Psoas muscle (tissue), 8 donors: Measurements from ENCODE around the gene ROM1. TPM values are rescaled to one million over a fixed set of nuclear protein-coding genes. Genes with fewer than 3 reads are reported as not detected.
A peak's percentile ranks its signal among the peaks of the same experiment; 100 is the strongest.

ENCODE experiments used
- ATAC-seq, 4 donors: fragments of 200-7000 bp; cut with Tn5 transposase; one replicate each; pipeline ENCODE4 v1.9.1; 2020; ENCODE audit warnings: moderate library complexity in 3 of 4, mild to moderate bottlenecking in 2 of 4
- DNase-seq, 2 donors: peaks; one replicate each; pipeline ENCODE4 v3.0.0-alpha.2; 2020
- H3K27ac ChIP-seq: fragments of 200-600 bp; one replicate; pipeline ENCODE4 v1.8.0; 2022
- H3K27me3 ChIP-seq, 3 donors: fragments of 200-600 bp in 1 of 3; one replicate each; pipeline versions ENCODE4 v1.6.1 to v1.8.0; 2013 to 2022; ENCODE audit warnings: low read length in 2 of 3, mild to moderate bottlenecking in 2 of 3, moderate library complexity in 1 of 3; ENCODE audit not compliant: insufficient read depth in 3 of 3
- H3K36me3 ChIP-seq, 2 donors: fragments of 200-600 bp in 1 of 2; one replicate each; pipeline versions ENCODE4 v1.6.1 to v1.8.0; 2013 to 2022; ENCODE audit warnings: low read depth in 1 of 2, mild to moderate bottlenecking in 1 of 2, moderate library complexity in 1 of 2; ENCODE audit not compliant: insufficient read depth in 1 of 2
- H3K4me1 ChIP-seq: fragments of 200-600 bp; one replicate; pipeline ENCODE4 v1.8.0; 2022
- H3K4me3 ChIP-seq: fragments of 200-600 bp; one replicate; pipeline ENCODE4 v1.8.0; 2022; ENCODE audit warnings: mild to moderate bottlenecking
- H3K9me3 ChIP-seq: fragments of 200-600 bp; one replicate; pipeline ENCODE4 v1.8.0; 2022
- CTCF ChIP-seq: fragments of 200-600 bp; IDR thresholded peaks from one replicate; pipeline ENCODE4 v1.8.0; 2022; ENCODE audit warnings: antibody characterized with exemption
- WGBS, 3 donors: extraction: QIAGEN DNeasy Blood & Tissue Kit; methylation state at CpG; one replicate each; pipeline versions ENCODE4 v1.1.6 to v1.1.7; 2013; 5-methylcytosine and 5-hydroxymethylcytosine counted together
- intact Hi-C, 2 donors: fragments of 100-400 bp; cut with DNase I; formaldehyde crosslinking; loops; one replicate each; pipeline versions ENCODE4 v1.11.0 to v1.14.2; 2022
- polyA plus RNA-seq, 3 donors: library from polyadenylated mRNA; stranded (reverse); fragments of 200-250 nt; gene quantifications; one replicate each; pipeline ENCODE4 v1.2.3, GENCODE V29; 2013
- total RNA-seq, 4 donors: library from RNA; stranded (reverse); fragmentation: NEBNext Ultra II Directional in 2 of 4; extraction: Animal tissue kit (Norgen Biotek cat#: 25700) in 2 of 4; gene quantifications; one replicate each; pipeline versions ENCODE4 v1.2.1 to v1.2.4, GENCODE V29; 2021 to 2023
- donor health status: healthy with polysubstance abuse.
- donor health status: DM: no; HTN: no; CAD: no; lungs with moderate emphysema.
- donor health status: Bipolar disorder and iron deficiency.
- donor health status: healthy.
- donor health status: DM: yes; HTN: yes; CAD: no.
- donor health status: DM: no; HTN: no; CAD: no.
- donor health status: DM: no; HTN: no; CAD: no.
- donor health status: DM: yes; HTN: yes; CAD: no.

The ROM1 gene
- total and polyA plus RNA-seq, 7 donors: 2.0 to 5.5 (median 3.7) TPM

- ATAC-seq: peak; percentile 51 to 59 (median 56)
- H3K27ac ChIP-seq: peak overlapping the region; percentile 95
- H3K36me3 ChIP-seq: peaks cover 3 to 43% of the 10 kb centered on the region in 2 donors
- H3K9me3 ChIP-seq: no peaks in the 10 kb centered on the region
- no peak for TF ChIP-seq CTCF
- no peaks in the 10 kb centered on the region for H3K27me3 ChIP-seq
- 3% methylated on average over 36 of the region's 36 CpGs for WGBS, 3 donors
- peak overlapping the region; percentile 99 for H3K4me3 ChIP-seq
- peak in 1 of 2 donors; percentile 75 for DNase-seq
- H3K4me1 ChIP-seq: peaks cover 23% of the 10 kb centered on the region
- intact Hi-C loops: no loop called here
Observed at GRCh38 chr11:62664405-62665074, 51.5 kb downstream of the ROM1 start.

Other genes starting within 250 kb of the ROM1 start
- gene SCGB1A1, start 194.2 kb upstream of the ROM1 start, total RNA-seq: not detected
- under 1 TPM in 1 of 3 donors, not detected in 2; 0.35 TPM for gene SCGB1A1, start 194.2 kb upstream of the ROM1 start, polyA plus RNA-seq
- gene AHNAK, start 66.5 kb upstream of the ROM1 start, total RNA-seq: 100 to 1,000 TPM; 376 to 679 (median 425) TPM
- gene AHNAK, start 66.5 kb upstream of the ROM1 start, polyA plus RNA-seq: 100 to 1,000 TPM in 2 of 3 donors, 10 to 100 TPM in 1; 93.5 to 227 (median 206) TPM
- 1,000 to 10,000 TPM; 1,137 to 1,954 (median 1,509) TPM for gene EEF1G, start 39.4 kb upstream of the ROM1 start, total RNA-seq
- gene EEF1G, start 39.4 kb upstream of the ROM1 start, polyA plus RNA-seq: 1,000 to 10,000 TPM; 1,687 to 2,356 (median 2,243) TPM
- gene TUT1, start 21.7 kb upstream of the ROM1 start, total RNA-seq: 10 to 100 TPM; 14.3 to 23.7 (median 19.6) TPM
- 10 to 100 TPM; 12.1 to 15.5 (median 12.7) TPM for gene TUT1, start 21.7 kb upstream of the ROM1 start, polyA plus RNA-seq
- 10 to 100 TPM; 20.0 to 32.5 (median 28.6) TPM for gene MTA2, start 11.4 kb upstream of the ROM1 start, total RNA-seq
- gene MTA2, start 11.4 kb upstream of the ROM1 start, polyA plus RNA-seq: 10 to 100 TPM; 18.4 to 27.1 (median 26.9) TPM
- gene EML3, start 482 bp upstream of the ROM1 start, total RNA-seq: 10 to 100 TPM; 14.1 to 19.5 (median 16.9) TPM
- gene EML3, start 482 bp upstream of the ROM1 start, polyA plus RNA-seq: 10 to 100 TPM in 2 of 3 donors, 1 to 10 TPM in 1; 7.4 to 11.3 (median 11.1) TPM
- 10 to 100 TPM in 3 of 4 donors, 1 to 10 TPM in 1; 7.4 to 11.8 (median 11.0) TPM for gene B3GAT3, start 8.7 kb downstream of the ROM1 start, total RNA-seq
- 10 to 100 TPM; 11.7 to 37.6 (median 20.0) TPM for gene B3GAT3, start 8.7 kb downstream of the ROM1 start, polyA plus RNA-seq
- gene GANAB, start 33.4 kb downstream of the ROM1 start, total RNA-seq: 10 to 100 TPM; 59.7 to 62.2 (median 61.4) TPM
- 10 to 100 TPM; 34.3 to 64.6 (median 62.0) TPM for gene GANAB, start 33.4 kb downstream of the ROM1 start, polyA plus RNA-seq
- gene INTS5, start 40.0 kb downstream of the ROM1 start, total RNA-seq: 10 to 100 TPM; 13.5 to 20.6 (median 17.1) TPM
- 10 to 100 TPM in 1 of 3 donors, 1 to 10 TPM in 2; 8.1 to 19.9 (median 9.3) TPM for gene INTS5, start 40.0 kb downstream of the ROM1 start, polyA plus RNA-seq
- 10 to 100 TPM; 29.8 to 50.9 (median 50.2) TPM for gene C11orf98, start 52.0 kb downstream of the ROM1 start, total RNA-seq
- 100 to 1,000 TPM in 1 of 3 donors, 10 to 100 TPM in 2; 87.1 to 155 (median 93.1) TPM for gene C11orf98, start 52.0 kb downstream of the ROM1 start, polyA plus RNA-seq
- 10 to 100 TPM in 2 of 4 donors, 1 to 10 TPM in 2; 3.8 to 12.8 (median 9.4) TPM for gene CSKMT, start 52.1 kb downstream of the ROM1 start, total RNA-seq
- 10 to 100 TPM in 1 of 3 donors, 1 to 10 TPM in 2; 4.8 to 11.4 (median 7.8) TPM for gene CSKMT, start 52.1 kb downstream of the ROM1 start, polyA plus RNA-seq
- gene UQCC3, start 58.4 kb downstream of the ROM1 start, total RNA-seq: 1 to 10 TPM; 5.2 to 8.8 (median 7.1) TPM
- gene UQCC3, start 58.4 kb downstream of the ROM1 start, polyA plus RNA-seq: 10 to 100 TPM in 1 of 3 donors, 1 to 10 TPM in 2; 6.4 to 16.5 (median 8.6) TPM
- gene LBHD1, start 59.0 kb downstream of the ROM1 start, total RNA-seq: 1 to 10 TPM in 3 of 4 donors, under 1 TPM in 1; 0.74 to 3.2 (median 1.9) TPM
- gene LBHD1, start 59.0 kb downstream of the ROM1 start, polyA plus RNA-seq: 1 to 10 TPM in 2 of 3 donors, under 1 TPM in 1; 0.98 to 3.6 (median 1.6) TPM
- 100 to 1,000 TPM; 102 to 204 (median 149) TPM for gene UBXN1, start 65.8 kb downstream of the ROM1 start, total RNA-seq
- gene UBXN1, start 65.8 kb downstream of the ROM1 start, polyA plus RNA-seq: 100 to 1,000 TPM; 225 to 376 (median 295) TPM
- gene LRRN4CL, start 76.3 kb downstream of the ROM1 start, total RNA-seq: 1 to 10 TPM; 2.4 to 4.8 (median 3.8) TPM
- 1 to 10 TPM; 1.8 to 3.7 (median 2.8) TPM for gene LRRN4CL, start 76.3 kb downstream of the ROM1 start, polyA plus RNA-seq
- gene BSCL2, start 94.2 kb downstream of the ROM1 start, total RNA-seq: 10 to 100 TPM; 17.0 to 45.4 (median 29.0) TPM
- 100 to 1,000 TPM in 1 of 3 donors, 10 to 100 TPM in 2; 61.5 to 174 (median 63.5) TPM for gene BSCL2, start 94.2 kb downstream of the ROM1 start, polyA plus RNA-seq
- not detected for gene GNG3, start 94.4 kb downstream of the ROM1 start, total RNA-seq
- gene GNG3, start 94.4 kb downstream of the ROM1 start, polyA plus RNA-seq: under 1 TPM in 2 of 3 donors, not detected in 1; 0.10 to 0.39 TPM
- gene HNRNPUL2, start 114.2 kb downstream of the ROM1 start, total RNA-seq: 10 to 100 TPM; 27.2 to 39.7 (median 31.4) TPM
- gene HNRNPUL2, start 114.2 kb downstream of the ROM1 start, polyA plus RNA-seq: 10 to 100 TPM; 23.8 to 35.1 (median 25.0) TPM
- 10 to 100 TPM; 14.8 to 19.6 (median 16.4) TPM for gene TTC9C, start 115.2 kb downstream of the ROM1 start, total RNA-seq
- gene TTC9C, start 115.2 kb downstream of the ROM1 start, polyA plus RNA-seq: 10 to 100 TPM; 20.2 to 30.4 (median 28.2) TPM
- 1 to 10 TPM; 5.4 to 8.7 (median 6.5) TPM for gene ZBTB3, start 140.9 kb downstream of the ROM1 start, total RNA-seq
- 1 to 10 TPM; 1.5 to 3.5 (median 2.1) TPM for gene ZBTB3, start 140.9 kb downstream of the ROM1 start, polyA plus RNA-seq
- 10 to 100 TPM; 31.7 to 44.7 (median 36.2) TPM for gene POLR2G, start 148.3 kb downstream of the ROM1 start, total RNA-seq
- 10 to 100 TPM; 44.0 to 92.6 (median 48.8) TPM for gene POLR2G, start 148.3 kb downstream of the ROM1 start, polyA plus RNA-seq
- gene TAF6L, start 158.1 kb downstream of the ROM1 start, total RNA-seq: 10 to 100 TPM; 13.5 to 19.9 (median 18.3) TPM
- 10 to 100 TPM; 18.0 to 26.5 (median 20.1) TPM for gene TAF6L, start 158.1 kb downstream of the ROM1 start, polyA plus RNA-seq
- 10 to 100 TPM; 12.2 to 18.5 (median 16.0) TPM for gene TMEM179B, start 174.1 kb downstream of the ROM1 start, total RNA-seq
- 10 to 100 TPM; 31.5 to 42.0 (median 34.4) TPM for gene TMEM179B, start 174.1 kb downstream of the ROM1 start, polyA plus RNA-seq
- gene TMEM223, start 178.7 kb downstream of the ROM1 start, total RNA-seq: 10 to 100 TPM in 1 of 4 donors, 1 to 10 TPM in 3; 6.2 to 11.5 (median 8.4) TPM
- 10 to 100 TPM; 16.6 to 37.7 (median 21.7) TPM for gene TMEM223, start 178.7 kb downstream of the ROM1 start, polyA plus RNA-seq
- 10 to 100 TPM; 38.3 to 45.4 (median 41.9) TPM for gene NXF1, start 192.2 kb downstream of the ROM1 start, total RNA-seq
- gene NXF1, start 192.2 kb downstream of the ROM1 start, polyA plus RNA-seq: 10 to 100 TPM; 36.3 to 67.0 (median 49.7) TPM
- gene STX5, start 218.8 kb downstream of the ROM1 start, total RNA-seq: 10 to 100 TPM; 16.0 to 24.6 (median 20.7) TPM
- gene STX5, start 218.8 kb downstream of the ROM1 start, polyA plus RNA-seq: 10 to 100 TPM; 18.2 to 21.1 (median 21.1) TPM
- not detected for gene TEX54, start 219.6 kb downstream of the ROM1 start, total RNA-seq
- not detected for gene TEX54, start 219.6 kb downstream of the ROM1 start, polyA plus RNA-seq
- gene WDR74, start 226.3 kb downstream of the ROM1 start, total RNA-seq: 10 to 100 TPM; 32.9 to 74.9 (median 54.2) TPM
- gene WDR74, start 226.3 kb downstream of the ROM1 start, polyA plus RNA-seq: 100 to 1,000 TPM in 1 of 3 donors, 10 to 100 TPM in 2; 90.1 to 121 (median 92.5) TPM